GM21528 (cell line): ENCODE data around the gene TMEM108.

Experiments used
- ATAC-seq: cut with Tn5 transposase; IDR thresholded peaks from one replicate; pipeline ENCODE4 v1.9.1; 2021; ENCODE audit warnings: mild to moderate bottlenecking, moderate library complexity; ENCODE audit not compliant: unreplicated experiment, low FRiP score

The TMEM108 gene

DNA sequence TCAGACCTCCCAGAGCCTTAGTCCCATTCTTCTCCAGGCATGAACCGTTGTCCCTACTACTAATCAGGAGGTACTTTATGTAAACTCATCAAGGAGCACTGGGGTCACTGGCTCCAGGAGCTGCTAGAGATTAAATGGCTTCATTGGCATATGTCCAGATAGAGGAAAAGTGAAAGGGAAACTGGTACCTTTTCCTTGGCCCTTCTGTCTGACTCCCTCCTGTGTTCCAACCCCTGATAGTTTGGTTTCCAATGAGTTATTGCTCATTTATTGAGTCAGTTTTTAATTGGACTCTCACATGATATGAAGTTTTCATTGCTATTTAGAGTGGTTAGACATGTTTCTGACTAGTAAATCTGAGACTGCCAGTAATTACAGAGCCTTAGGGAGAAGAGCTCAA, 231.2 kb downstream of the TMEM108 start:
- ATAC-seq, result no peak

DNA sequence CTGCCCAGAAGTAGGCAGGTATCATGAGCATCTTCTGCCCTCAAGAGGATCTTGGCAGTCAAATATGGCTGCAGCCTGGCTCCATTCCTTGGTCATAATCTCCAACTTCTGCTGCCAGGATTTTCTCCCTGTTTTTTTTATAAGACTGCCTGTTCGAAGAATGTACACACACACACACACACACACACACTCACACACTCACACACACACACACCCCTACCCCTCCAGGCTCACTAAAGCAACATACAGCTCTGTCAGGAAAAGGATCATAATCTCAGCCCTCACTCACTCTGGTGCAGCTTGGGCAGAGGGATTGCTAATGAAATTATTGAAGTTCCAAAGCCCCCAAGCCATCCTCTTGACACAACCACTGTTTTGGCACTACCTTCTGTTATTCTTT, 232.4 kb downstream of the TMEM108 start:
- no peak for ATAC-seq

DNA sequence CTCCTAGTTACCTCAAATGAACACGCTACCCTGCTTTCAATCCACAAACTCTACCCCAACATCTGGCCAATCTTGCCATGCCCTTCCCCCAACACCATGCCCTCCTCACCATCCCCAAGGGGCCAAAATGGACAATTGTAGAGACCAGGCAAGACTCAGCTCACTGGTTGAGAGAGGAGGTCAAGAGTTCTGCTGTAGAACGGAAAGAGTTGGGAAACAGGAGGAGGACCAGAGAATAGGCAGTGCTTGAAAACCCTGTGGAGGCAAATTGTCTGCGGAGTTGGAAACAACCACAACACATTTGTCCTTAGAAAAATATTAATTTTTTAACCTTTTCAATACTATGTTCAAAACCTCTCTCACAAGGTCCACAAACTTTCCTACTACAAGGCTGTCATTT, 232.9 kb downstream of the TMEM108 start:
- no peak for ATAC-seq

DNA sequence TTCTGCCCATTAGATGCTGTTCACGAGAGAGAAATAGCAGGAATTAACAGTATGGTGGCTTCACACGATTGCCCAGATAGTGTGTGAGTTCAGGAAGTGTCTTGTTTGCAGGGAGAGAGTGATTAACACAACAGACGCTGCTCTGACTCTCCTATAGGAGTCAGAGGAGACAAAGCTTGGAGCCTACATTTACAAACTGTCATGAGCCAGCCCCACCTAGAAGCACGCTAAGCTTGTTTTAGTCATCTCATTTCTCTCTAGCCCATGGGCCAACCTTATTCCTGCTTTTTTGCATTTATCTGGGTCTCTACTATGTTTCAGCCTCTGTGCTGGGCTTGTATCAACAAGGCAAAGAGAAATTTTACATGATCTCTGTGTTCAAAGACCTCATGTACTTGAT, 233.3 kb downstream of the TMEM108 start:
- ATAC-seq, result no peak

DNA sequence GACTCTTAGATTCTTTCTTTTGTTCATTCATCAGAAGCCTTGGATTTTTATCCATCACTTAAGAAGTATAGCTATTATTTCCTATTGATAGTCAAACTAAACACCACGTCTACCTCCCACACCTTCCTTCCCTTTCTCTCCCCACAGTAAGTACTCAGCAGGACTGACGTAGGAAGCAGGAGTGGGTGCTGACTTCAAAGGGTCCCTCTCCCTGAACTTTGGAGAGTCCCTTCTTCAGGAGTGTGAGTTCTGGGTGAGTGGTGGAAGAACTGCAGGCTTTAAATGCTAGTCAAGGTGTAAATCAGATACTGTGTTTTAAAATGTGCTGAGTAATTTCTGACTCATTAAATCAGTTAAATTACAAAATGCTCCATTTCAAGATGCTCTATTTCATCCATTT, 235.2 kb downstream of the TMEM108 start:
- ATAC-seq, result no peak

DNA sequence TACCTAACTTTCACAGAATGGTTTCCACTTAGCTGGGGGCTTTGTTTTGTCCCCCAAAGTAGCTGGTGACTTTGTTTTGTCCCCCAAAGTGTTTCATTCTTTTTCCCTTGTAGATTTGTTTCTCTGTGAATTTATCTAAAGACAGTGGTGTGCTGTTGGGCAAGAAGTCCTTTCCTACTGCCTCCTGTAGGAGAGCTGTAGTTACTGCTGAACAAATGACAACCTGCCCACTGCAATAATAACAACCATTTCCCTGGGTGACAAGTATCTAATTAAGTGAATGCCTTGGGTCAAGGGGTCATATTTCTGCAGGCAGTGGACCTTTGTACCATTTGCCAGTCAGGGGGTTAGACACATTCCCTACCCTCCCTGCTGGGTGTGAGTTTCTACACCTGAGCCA, 236.3 kb downstream of the TMEM108 start:
- no peak for ATAC-seq

DNA sequence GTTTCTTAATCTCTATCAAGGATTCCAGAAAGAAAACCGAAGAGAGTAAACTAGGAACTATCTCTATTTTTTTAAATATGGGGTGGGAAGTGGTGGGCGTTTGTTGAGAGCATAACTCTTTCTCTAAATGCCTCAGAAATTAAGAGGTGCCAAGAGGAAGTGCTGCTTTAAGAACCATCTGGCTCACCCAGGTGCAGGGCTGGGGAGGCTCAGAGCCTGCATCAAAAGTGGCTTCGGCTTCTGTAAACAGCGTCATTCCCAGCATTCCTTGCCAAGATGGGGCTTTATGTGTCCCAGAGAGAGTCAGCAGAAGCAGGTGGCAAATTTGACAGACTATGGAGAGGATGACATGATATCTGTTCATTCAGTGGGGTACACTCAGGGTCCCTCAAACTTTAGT, 238.4 kb downstream of the TMEM108 start:
- no peak for ATAC-seq

DNA sequence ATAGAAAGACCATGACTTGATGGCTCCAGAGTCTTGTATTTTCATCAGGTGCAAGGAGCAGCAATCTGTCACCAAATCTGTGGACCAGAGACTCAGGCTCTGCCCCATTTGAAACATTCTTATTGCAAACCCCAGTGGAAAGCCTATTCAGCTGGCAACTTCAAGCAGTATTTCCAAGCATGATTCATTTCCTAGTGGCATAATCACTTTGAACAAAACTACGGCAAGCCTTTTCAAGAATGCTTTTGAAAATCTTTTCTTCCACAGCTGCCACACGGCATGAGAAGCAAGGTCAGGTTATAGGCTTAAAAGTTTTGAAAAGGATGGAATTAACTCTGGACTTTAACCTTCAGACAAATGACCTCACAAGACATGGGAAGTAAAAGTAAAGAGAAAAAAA, 239.6 kb downstream of the TMEM108 start:
- ATAC-seq, result no peak

DNA sequence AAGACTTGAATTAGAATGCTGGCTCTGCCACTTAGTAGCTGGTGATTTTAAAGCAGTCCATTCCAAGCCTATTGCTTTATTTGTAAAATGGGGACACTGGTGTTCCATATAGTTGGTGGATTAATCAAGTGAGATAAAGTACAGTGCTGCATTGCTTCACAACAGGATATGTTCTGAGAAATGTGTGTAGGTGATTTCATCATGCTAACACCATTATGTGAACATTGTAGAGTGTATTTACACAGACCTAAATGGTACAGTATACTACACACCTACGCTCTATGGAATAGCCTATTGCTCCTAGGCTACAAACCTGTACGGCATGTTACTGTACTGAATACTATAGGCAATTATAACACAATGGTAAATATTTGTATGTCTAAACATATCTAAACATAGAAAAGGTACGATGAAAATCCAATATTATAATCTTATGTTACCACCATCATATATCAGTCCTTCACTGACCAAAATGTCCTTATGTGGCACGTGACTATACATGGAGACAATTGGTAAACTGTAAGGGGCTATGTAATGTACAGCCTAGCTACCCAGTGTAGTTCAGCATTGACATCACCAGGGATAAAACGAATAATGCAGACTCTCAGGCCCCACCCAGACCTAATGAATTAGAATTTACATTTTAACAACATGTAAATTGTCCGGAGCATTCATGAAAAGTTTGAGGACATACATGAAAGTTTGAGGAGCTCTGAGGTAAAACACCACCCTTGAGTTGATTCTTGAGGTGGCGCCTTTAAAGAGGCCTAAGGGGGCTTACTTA, 240.3 kb downstream of the TMEM108 start:
- ATAC-seq, result no peak

DNA sequence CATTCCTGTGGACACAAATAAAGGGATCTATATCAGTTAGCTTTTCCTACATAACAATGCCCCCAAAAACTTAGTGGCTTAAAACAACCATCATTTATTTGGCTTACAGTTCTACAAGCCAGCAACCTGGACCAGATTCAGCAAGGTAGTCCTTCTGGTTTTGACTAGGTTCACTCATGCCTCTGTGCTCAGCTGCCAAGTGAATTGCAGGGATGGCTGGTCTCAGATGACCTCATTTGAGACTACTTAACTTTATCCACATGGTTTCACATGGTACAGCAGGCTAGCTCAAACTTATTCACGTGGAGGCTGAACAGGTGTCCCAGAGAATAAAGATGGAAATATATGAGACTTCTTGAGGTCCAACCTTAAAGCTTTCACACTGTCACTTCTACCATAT, 242.4 kb downstream of the TMEM108 start:
- ATAC-seq, result no peak

DNA sequence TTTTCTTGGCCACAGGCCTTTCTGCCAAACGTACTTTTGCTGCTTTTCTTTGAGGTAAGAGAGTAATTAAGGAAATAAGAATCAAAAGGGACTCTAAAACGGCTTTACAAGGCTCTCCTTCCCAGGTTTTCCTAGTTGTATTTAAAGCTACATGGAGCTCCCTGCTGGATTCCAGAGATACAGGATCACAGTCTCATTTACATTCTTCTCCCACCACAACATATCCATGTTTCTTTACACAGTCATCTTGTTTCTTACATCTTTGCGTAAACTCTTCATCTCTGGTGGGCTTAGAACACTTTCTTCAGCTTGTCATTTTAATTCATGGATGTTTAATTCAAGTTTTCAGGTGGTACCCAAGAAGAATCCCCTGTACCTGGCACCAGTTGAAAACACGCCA, 244.0 kb downstream of the TMEM108 start:
- ATAC-seq, result no peak

DNA sequence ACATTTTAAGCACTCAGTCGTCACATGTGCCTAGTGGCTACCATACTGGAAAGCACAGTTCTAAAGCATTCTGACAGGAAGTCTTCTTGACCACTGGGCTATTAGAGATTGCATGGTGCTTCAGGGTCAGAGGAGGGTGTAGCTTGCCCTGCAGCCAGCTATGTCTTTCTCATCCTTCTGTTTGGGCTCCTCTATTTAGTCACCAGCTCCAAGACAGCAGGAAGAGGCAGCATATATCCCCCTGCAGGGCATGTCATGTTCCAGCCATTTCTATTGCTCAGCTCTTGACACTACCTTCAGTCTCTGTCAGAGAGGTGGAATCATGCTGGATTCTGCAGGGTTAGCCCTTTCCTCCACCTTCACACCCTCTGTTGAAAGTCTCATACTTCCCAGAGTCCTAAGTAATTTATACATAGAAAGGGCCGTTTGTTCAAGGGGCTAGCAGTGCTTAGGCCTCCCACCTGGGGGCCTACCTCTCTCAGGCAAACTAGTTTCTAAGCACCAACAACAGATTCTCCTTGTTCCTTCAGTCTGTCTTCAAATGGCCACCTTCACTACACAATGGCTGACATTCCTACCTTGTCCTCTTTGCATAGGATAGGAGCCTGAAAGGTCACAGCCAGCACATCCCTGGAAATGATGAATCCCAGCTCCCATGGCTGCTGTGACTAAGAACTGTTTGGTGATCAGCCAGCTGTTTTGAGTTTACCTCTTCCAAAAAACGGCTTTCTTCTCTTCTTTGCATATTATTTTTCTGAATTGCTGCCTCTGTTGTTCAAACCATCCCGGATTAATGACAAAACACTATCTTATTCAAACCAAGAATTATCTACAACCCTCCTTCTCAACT, 246.0 kb downstream of the TMEM108 start:
- ATAC-seq, result no peak

DNA sequence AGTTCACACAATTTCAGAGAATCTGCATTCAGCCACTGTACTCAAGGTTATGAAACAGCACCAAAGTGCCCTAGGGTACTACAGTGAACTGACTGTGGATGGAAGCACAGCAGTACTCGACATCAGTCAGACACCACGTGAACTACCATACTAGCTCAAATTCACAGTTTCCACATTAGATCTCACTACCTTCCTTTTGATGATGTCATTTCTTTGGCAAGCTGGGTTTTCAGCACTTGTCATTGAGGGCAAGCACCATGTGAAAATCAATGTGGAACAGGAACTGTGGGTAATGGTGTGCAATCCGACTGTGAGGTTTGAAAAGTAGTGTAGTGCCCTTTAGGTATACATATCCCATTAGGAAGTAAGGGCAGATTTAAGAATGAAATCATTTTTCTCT, 251.1 kb downstream of the TMEM108 start:
- ATAC-seq, result no peak

DNA sequence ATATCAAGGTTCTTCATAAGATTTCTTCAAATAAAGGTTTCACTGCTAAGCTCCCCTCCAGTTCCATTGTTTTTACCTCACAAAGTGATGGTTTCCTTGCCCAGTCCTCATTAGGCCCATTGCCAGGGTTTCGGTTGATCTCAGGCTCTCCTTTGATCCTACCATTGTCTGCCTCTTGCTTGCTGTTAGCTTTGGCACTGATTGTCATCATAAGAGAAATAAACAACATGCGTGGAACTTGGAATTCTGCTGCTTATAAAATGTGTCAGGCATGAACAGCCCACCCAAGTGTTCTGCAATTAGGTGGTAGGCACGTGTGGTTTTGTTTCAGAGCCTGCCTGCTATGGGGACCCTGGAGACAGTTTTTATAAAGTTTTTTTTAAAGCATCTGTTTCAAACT, 254.1 kb downstream of the TMEM108 start:
- no peak for ATAC-seq

DNA sequence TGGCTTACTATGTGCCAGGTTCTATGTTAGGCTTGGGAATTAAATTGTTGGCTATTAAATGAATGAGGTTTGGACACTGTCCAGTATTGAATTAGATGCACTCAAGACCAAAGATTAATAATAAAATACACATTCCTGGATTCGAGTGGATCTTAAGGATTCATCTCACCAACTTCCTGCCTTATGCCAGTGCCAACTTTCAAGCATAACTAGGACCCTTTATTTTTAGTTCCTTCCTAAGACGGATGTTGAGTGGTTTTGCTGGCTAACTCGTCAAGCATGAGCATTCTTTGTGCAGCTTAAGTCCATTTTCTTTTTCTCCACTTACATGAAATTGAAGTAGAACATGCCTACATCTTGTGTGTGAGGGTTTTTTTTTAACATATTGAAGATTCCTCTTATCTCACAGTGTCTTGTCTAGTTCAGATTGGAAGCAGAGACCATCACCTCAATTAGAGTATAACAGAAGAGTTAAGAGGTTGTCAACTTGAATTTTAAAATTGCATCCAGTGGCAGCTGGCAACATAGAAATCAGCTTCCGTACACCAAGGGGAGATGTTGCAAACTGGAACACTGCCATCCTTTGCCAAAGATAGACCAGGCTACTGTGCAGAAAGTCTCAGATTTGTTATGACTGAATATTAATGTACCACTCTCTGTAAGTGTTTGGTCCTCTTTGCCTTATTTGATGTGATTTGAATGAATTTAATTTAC, 255.4 kb downstream of the TMEM108 start:
- ATAC-seq, result no peak

DNA sequence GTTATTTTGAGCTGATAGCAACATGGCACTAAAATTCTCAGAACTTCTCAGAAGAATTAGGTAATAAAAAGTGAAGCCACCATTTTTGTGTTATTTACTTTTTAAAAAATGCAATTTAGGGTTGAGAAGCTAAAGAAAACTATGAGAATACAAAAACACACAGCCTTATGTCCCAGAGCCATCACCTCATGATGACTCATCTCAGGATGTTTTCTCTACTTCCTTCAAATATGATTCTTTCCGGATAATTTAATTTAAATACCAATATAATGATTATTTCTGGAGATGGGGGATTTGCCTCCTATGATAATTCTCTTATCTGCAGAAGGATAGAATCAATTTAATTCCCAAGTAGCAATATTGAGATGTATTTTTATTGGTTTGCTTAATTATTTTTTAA, 256.1 kb downstream of the TMEM108 start:
- ATAC-seq, result no peak

DNA sequence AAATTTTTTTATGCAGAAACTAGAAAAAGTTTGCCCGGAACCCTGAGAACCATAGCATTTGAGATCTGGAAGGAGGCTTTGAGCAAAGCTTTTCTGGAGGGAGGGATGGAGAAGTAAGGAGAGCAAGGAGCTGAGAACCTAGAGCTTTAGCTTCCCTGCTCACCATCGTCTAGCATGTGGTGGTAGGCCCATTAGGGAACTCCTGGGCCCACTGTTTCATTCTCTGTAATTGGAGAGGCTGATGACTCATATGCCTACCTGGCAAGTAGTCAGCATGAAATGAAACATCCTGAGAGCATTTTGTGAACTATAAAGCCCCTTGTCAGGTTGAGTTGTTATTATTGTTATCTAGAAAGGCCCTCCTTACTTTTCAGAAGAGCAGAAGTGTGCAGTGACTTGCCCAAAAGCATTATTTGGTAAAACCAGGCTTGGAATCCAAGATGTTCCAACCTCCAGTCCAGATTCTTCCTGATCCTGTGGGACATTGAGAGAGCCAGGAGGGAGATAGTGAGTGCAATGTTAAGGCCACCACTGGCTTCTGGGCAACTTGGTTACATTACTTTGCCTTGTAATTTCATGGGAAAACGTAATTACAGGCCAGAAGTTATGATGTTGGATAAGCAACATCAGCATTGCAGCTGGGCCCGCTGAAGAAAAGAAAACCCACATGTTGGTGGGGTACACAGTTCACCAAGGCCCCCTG, 257.2 kb downstream of the TMEM108 start:
- no peak for ATAC-seq

DNA sequence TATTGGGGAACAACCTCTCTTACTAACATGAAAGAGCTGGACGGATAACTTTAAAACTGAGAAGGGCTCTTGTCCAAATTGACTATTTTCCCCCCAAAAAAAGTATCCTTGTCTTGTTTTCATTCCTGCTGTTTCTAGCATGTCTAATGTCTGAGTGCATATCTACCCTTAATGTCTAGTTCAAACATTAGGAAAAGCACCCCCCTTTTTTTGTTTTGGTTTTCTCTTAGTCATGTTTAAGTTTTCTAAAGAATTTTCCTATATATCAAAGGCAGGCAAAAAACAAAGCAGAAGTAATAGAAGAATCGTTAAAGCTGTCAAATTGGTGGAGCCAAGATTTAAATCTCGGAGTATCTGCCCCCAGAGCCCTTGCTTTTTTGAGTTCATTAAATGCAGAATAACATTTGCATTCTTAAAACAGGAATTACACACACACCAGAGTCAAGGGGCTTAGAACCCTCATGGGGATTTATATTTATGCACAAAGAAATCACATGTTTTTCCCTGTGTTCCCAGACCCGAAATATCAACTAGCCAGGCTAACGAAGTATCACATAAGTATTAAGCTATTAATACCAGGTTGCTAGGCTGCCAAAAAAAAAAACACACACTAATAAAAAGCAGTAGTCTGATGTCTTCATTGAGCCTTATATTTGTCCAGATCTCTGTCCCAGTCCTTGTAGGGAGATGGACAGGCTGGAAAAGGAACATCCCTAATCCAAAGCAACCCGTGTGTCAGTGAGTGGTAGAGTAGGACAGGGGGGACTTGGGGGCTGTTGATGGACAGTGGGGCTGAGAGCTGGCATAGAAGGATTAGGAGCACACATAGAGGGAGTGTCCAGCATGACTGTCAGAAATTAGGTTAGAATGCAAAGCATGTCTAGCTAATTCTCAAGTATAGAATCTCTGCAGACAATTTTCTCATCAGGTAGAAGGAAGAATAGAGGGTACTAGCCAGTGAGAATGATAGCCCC, 258.0 kb downstream of the TMEM108 start:
- no peak for ATAC-seq

DNA sequence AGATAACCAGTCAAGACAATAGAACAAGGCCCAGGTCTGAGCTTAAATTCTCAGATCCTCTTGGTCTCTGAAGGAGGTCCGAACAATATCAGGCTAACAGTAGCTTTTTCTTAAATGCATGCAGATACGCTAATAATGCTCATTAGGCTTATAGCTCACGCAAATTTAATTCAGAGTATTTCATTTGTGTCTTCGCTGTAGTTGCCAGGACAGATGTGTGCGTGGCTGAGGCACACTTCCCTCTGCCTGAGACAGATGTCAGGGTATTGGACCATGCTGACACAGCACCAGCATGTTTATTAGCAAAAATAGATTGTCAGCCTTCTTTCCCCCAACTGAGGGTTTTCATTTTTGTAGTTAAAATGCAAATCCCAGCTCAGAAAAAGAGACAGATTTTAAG, 258.8 kb downstream of the TMEM108 start:
- ATAC-seq, result no peak

DNA sequence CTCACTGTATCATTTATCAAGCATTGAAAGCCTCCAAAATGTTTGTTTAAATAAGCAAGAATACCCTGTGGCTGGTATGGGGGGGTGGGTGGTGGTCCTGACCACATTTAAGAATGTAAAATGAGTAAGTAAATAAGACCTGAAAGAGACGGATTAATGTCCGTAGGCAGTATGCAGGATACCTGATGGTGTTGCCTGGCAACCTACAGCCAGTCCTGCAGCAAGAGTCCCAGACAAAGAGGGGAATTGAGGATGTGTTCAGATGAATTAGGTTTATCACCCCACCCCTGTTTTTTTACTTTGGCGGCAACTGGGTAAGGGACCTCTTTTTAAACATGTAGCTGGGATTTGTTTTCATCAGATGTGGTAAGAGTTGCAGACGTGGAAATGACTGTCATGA, 261.9 kb downstream of the TMEM108 start:
- no peak for ATAC-seq
